ENCODE results near the gene PRKN. TPM values are rescaled to one million over a fixed set of nuclear protein-coding genes. Genes with fewer than 3 reads are reported as not detected.

The PRKN gene
- polyA plus RNA-seq, 1 donor from 2014 or later = 1.2 TPM

- H3F3A ChIP-seq (ENCODE audit: insufficient read depth, low read length, poor library complexity, severe bottlenecking) = no peaks in the 10 kb centered on the region
- H3K36me3 ChIP-seq (ENCODE audit: insufficient read depth, low read length) = no peaks in the 10 kb centered on the region
- H3K27me3 ChIP-seq (ENCODE audit: insufficient read depth, low read depth, low read length) = no peaks in the 10 kb centered on the region
- no peak overlapping the region for H3K4me3 ChIP-seq (ENCODE audit: low read length)
- H3K79me2 ChIP-seq (replicated peaks; ENCODE audit: insufficient read depth, low read length) = no peaks in the 10 kb centered on the region
- H3K9me2 ChIP-seq (ENCODE audit: insufficient read depth, low read length) = no peaks in the 10 kb centered on the region
- H3K9ac ChIP-seq (ENCODE audit: low read length) = no peak overlapping the region
- no peak overlapping the region for H2AFZ ChIP-seq (ENCODE audit: low read depth, low read length)
- no peaks in the 10 kb centered on the region for H4K20me1 ChIP-seq (ENCODE audit: insufficient read depth)
- no peak for TF ChIP-seq SMC3 (conservative IDR thresholded peaks at IDR 0.05; ENCODE audit: poor library complexity)
- TF ChIP-seq, protein P1, sequence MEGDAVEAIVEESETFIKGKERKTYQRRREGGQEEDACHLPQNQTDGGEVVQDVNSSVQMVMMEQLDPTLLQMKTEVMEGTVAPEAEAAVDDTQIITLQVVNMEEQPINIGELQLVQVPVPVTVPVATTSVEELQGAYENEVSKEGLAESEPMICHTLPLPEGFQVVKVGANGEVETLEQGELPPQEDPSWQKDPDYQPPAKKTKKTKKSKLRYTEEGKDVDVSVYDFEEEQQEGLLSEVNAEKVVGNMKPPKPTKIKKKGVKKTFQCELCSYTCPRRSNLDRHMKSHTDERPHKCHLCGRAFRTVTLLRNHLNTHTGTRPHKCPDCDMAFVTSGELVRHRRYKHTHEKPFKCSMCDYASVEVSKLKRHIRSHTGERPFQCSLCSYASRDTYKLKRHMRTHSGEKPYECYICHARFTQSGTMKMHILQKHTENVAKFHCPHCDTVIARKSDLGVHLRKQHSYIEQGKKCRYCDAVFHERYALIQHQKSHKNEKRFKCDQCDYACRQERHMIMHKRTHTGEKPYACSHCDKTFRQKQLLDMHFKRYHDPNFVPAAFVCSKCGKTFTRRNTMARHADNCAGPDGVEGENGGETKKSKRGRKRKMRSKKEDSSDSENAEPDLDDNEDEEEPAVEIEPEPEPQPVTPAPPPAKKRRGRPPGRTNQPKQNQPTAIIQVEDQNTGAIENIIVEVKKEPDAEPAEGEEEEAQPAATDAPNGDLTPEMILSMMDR (IDR thresholded peaks at IDR 0.05; ENCODE audit: poor library complexity, severe bottlenecking) = no peak
- H3K27ac ChIP-seq (ENCODE audit: low read length) = no peak overlapping the region
- no peak overlapping the region for H3K4me2 ChIP-seq (ENCODE audit: low read length)
- H3K9me3 ChIP-seq (ENCODE audit: low read length) = no peaks in the 10 kb centered on the region
Observed at GRCh38 chr6:161792851-161793493, 934.6 kb downstream of the PRKN start.

DNA sequence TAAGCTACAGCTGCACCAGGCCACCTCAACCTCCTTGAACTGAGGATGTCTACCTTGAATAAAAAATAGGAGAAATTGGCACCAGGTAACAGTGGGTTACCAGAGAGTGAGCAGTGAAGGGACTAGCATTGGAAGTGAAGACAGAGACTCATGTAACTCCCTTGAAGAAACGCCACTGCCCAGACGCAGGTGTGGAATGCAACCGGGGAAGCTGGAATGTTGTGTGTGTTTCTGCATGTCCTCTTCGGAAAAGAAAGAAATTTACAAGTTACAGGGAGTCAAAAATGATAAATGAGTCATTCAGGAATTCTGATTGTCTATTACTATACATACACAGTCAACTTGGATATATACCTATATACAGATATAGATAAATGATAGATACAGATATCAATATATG lies 939.0 kb downstream of the PRKN start:
- no peak overlapping the region for H3K4me2 ChIP-seq (ENCODE audit: low read length)

More for the DNA sequence above, 939.0 kb downstream of the PRKN start:
- Histone ChIP-seq H3K27ac (ENCODE audit: low read length) (no peak overlapping the region), H3K9me3 (ENCODE audit: low read length) (no peaks in the 10 kb centered on the region), H3K4me3 (ENCODE audit: low read length) (no peak overlapping the region), H2AFZ (ENCODE audit: low read depth, low read length) (no peak overlapping the region), H3K27me3 (ENCODE audit: insufficient read depth, low read depth, low read length) (no peaks in the 10 kb centered on the region), H4K20me1 (ENCODE audit: insufficient read depth) (no peaks in the 10 kb centered on the region), H3K9me2 (ENCODE audit: insufficient read depth, low read length) (no peaks in the 10 kb centered on the region), H3K79me2 (replicated peaks; ENCODE audit: insufficient read depth, low read length) (no peaks in the 10 kb centered on the region), H3K36me3 (ENCODE audit: insufficient read depth, low read length) (no peaks in the 10 kb centered on the region), H3K9ac (ENCODE audit: low read length) (no peak overlapping the region), H3F3A (ENCODE audit: insufficient read depth, low read length, poor library complexity, severe bottlenecking) (no peaks in the 10 kb centered on the region)
- TF ChIP-seq EZH2 (IDR thresholded peaks at IDR 0.05; ENCODE audit: borderline replicate concordance, insufficient read depth, low read length, poor library complexity, severe bottlenecking) (no peak), SMC3 (conservative IDR thresholded peaks at IDR 0.05; ENCODE audit: poor library complexity) (no peak), REST (IDR thresholded peaks at IDR 0.05; ENCODE audit: borderline replicate concordance) (no peak), RAD21 (conservative IDR thresholded peaks at IDR 0.05) (no peak), MXI1 (conservative IDR thresholded peaks at IDR 0.05; ENCODE audit: poor library complexity, severe bottlenecking) (no peak), POLR2AphosphoS5 (IDR thresholded peaks at IDR 0.05) (no peak), EP300 (conservative IDR thresholded peaks at IDR 0.05; ENCODE audit: poor library complexity, severe bottlenecking) (no peak), TAF1 (IDR thresholded peaks at IDR 0.05; ENCODE audit: low read depth) (no peak)
- TF ChIP-seq, protein P1 (IDR thresholded peaks at IDR 0.05; ENCODE audit: poor library complexity, severe bottlenecking) = no peak

All from neural cell (in vitro differentiated cells).